ENCODE measurements around the gene FRAT1. TPM values are rescaled to one million over a fixed set of nuclear protein-coding genes. Genes with fewer than 3 reads are reported as not detected.

FRAT1 gene
- total and polyA plus RNA-seq, 2 of the 13 experiments (the other 11 are each of a cell fraction or from before 2014, with no cell fraction given), result 1.7 to 2.3 TPM

GRCh38 chr10:97335188-97335619, 16.1 kb downstream of the FRAT1 start:
- Histone ChIP-seq H3K79me2 (ENCODE audit: insufficient read depth, low read length) (peaks cover 33% of the 10 kb centered on the region), H4K20me1 (ENCODE audit: insufficient read depth, low read length) (no peaks in the 10 kb centered on the region), H3K4me2 (ENCODE audit: low read depth, low read length) (peak overlapping the region; percentile 81), H3K27me3 (ENCODE audit: control insufficient read depth in 1 of 2, insufficient read depth in 2 of 2, low read length in 2 of 2) (no peaks in the 10 kb centered on the region), H3K9me3 (ENCODE audit: low read length) (no peaks in the 10 kb centered on the region), H3K36me3 (replicated peaks in 1 of 2; ENCODE audit: control insufficient read depth in 1 of 2, insufficient read depth in 2 of 2, low read length in 2 of 2) (no peaks in the 10 kb centered on the region), H3K27ac (ENCODE audit: extremely low read length, insufficient read depth, low read length) (peak overlapping the region; percentile 85), H3K4me3 (replicated peaks in 1 of 3; ENCODE audit: insufficient read depth in 1 of 3, low read depth in 2 of 3, low read length in 3 of 3) (peak overlapping the region; percentile 65 to 87 (median 82)), H3K9ac (ENCODE audit: insufficient read depth, low read depth, low read length) (peak overlapping the region; percentile 98), H2AFZ (ENCODE audit: low read length) (no peak overlapping the region), H3K4me1 (ENCODE audit: insufficient read depth, low read length) (peaks cover 46% of the 10 kb centered on the region)
- ATAC-seq, result no peak; the same call in 2 of the 3 replicates
- intact Hi-C loops (cut with micrococcal nuclease; ENCODE audit: unreplicated experiment), result no loop called here
- POLR2A ChIA-PET, result no interaction called here
- no peak for TF ChIP-seq BORCS8-MEF2B (CRISPR knock-in tag; IDR thresholded peaks at IDR 0.05)
- TF ChIP-seq ZNF576 (CRISPR knock-in tag; IDR thresholded peaks at IDR 0.05), result no peak
- TF ChIP-seq ZNF318 (CRISPR knock-in tag; IDR thresholded peaks at IDR 0.05), result no peak
- TF ChIP-seq MLXIP (CRISPR knock-in tag; IDR thresholded peaks at IDR 0.05; ENCODE audit: borderline replicate concordance), result peak; percentile 5; the same call in 1 of the 2 replicates
- TF ChIP-seq ZMYM2 (CRISPR knock-in tag; IDR thresholded peaks at IDR 0.05), result 0 out of 2 replicates have a peak, but pooled peaks have one; percentile 27
- TF ChIP-seq ZNF770 (CRISPR knock-in tag; IDR thresholded peaks at IDR 0.05), result peak; percentile 91
- no TSS peak for BruUV-seq (replicated peaks)
- in situ Hi-C loops (cut with HindIII; ENCODE audit: extremely low pct_ligation_motif_present, low pct_unique_long_range_greater_than_20kb), result no loop called here
- DNase-seq (ENCODE audit: low spot score), result no peak
- WGBS (ENCODE audit: low lambda C conversion rate), result 34% methylated on average over 25 of the region's 25 CpGs
- FAIRE-seq, result no peak
- CTCF ChIA-PET (ENCODE audit: low intra/inter-chr PET ratio, low total read pairs), result no interaction called here

Data from HepG2 (cell line).